Skeletal muscle cell (primary cell): ENCODE results near the gene RBP2.

ENCODE experiments used
- DNase-seq: peaks from one replicate; pipeline ENCODE4 v3.0.0-alpha.2; 2010; ENCODE audit warnings: low read depth
- H3K4me3 ChIP-seq: 2 replicates; pipeline ENCODE4 v1.5.1; 2011; ENCODE audit warnings: low read depth, mild to moderate bottlenecking, control low read depth, low read length, moderate library complexity

The RBP2 gene

DNA sequence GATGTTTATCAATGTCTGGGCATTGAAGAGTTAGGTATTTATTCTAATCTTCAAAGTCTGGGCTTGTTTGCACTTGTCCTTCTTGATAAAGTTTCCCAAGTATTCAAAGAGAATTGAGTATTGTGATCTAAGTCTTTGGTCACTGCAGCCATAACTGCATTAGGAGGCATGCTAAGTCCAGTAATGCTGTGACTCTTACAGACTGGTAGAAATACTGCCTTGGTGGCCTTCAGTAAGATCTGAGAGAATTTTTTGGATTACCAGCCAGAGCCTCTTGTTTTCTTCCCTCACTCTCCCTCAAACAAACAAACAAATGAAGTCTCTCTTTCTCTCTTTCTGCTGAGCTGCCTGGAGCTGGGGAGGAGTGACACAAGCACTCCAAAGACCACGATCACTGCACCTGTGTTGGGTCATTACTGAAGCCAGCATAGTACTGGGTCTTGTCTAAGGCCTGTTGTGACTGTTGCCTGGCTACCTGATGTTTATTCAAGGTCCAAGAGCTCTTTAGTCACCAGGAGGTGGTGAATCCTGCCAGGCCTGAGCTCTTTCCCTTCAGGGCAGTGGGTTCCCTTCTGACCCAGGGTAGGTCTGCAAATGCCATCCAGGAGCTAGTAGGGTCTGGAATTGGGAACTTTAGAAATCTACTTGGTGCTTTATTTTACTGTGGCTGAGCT is 14.8 kb upstream of the RBP2 start:
- DNase-seq: no peak
- no peak overlapping the region for H3K4me3 ChIP-seq

DNA sequence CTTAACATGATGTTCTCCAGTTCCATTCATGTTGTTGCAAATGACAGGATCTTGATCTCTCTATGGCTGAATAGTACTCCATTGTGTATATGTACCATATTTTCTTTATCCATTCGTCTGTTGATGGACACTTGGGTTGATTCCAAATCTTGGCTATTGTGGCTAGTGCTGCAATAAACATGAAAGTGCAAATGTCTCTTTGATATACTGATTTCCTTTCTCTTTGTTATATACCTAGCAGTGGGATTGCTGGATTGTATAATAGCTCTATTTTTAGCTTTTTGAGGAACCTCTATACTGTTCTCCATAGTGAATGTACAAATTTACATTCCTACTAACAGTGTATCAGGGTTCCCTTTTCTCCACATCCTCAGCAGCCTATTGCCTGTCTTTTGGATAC is 5.9 kb upstream of the RBP2 start:
- no peak for DNase-seq
- no peak overlapping the region for H3K4me3 ChIP-seq

DNA sequence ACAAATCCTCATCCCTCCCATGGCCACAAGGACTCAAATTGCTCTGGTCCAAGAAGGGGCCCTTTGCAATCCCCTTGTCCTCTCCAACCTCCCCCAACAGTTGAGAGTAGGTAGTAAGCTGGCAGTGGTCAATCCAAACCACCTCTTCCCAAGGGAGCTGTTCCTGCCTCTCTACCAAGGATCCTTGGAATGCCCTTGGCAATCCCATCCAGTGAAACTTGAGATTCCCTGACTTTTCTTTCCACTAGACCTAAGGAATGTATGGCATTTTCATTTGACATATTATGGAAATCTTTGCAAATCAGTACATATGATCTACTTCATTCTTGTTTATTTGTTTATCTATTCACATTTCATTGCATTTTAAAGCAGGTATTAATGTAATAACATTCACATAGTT is 4.8 kb upstream of the RBP2 start:
- DNase-seq: no peak

DNA sequence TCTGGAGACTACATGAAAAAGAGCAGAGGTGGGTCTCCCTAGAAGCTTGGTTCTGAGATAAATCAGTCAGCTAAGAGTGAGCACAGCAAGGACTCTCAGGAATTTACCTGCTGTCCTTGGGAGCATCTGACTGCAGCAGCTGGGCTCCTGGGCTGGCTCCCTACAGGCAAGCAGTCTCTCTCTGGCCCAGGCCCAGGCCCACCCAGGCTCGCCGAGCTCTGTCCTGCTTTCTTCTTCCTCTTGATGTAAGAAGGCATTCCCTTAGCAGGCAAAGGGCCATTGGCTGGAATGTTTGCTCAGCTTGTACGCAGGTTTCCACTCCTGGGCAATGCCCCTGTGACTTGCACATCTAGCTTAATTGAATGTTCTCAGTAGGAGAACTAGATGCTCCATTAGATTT is 4.3 kb upstream of the RBP2 start:
- H3K4me3 ChIP-seq: no peak overlapping the region
- DNase-seq: no peak

More for the DNA sequence above, 4.8 kb upstream of the RBP2 start:
- no peak overlapping the region for H3K4me3 ChIP-seq

DNA sequence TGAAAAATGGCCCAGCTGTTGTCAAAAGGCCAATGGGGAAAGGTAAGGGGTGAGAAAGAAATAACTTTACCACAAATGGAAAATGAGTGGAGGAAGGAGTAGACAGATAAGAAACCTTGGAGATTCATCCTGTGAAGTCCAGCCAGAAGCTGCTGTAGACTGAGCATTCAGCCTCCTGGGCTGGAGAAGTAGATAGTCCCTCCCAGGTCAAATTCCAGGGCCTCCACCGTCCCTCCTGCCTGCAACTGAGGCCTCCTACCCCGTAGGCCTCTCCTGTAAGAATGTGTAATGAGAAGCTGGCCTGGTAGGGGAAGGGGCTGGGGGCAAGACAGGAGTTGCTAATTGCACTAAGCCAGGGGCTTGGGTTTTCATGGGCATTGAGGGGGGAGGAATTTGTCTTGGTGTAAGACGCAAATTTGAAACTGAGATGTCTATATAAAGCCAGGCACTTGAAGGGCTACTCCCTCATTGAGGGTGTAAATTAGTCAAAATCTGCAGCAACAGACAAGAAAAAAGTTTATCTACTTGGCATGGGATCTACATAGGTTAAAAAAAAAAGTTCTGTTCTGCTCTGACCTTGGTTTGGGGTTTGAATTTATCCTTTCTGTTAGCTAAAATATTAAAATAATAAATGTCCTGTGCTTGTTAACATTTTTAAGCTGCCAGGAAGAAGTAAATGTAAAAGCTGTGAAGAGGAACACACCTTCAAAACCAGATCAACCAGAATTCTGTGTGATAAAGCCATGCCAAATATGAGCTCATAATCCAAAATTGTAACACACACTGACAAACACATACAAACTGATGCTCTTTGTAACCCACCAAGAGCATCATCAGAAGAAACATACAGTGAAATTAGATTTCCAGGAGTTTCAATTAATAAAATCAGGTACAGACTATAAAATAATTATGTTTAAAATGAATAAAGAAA is 1.7 kb upstream of the RBP2 start:
- DNase-seq: no peak
- H3K4me3 ChIP-seq: no peak overlapping the region

DNA sequence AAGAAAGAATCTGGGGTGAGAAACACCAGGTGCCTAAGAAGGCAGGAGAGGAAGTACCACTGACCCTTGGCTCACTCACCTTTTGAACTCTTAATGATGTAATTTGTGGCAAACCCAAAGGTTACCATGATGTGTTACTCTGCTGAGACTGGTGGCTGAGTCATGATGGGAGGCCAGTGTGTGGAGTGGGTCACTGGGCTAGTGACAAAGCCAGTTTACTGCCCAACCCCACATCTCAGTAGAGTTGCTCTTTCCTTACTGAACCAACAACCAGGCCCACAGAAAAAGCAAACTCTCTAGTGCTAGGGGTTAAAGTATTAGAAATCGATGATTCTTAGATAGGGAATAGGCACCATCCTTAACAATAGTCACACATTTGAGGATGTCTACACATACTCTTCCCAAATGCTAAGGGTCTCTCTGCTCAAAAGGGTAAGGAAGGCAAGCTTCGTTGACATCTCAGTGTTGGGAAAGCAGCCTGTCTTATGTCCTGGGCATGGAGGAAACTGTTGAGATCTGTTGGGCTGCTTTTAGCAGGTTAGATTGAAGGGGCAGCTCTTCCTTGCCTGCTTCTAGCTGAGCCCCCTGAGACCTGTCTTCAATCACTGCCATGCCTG is 3.1 kb downstream of the RBP2 start:
- H3K4me3 ChIP-seq: no peak overlapping the region
- DNase-seq: no peak

DNA sequence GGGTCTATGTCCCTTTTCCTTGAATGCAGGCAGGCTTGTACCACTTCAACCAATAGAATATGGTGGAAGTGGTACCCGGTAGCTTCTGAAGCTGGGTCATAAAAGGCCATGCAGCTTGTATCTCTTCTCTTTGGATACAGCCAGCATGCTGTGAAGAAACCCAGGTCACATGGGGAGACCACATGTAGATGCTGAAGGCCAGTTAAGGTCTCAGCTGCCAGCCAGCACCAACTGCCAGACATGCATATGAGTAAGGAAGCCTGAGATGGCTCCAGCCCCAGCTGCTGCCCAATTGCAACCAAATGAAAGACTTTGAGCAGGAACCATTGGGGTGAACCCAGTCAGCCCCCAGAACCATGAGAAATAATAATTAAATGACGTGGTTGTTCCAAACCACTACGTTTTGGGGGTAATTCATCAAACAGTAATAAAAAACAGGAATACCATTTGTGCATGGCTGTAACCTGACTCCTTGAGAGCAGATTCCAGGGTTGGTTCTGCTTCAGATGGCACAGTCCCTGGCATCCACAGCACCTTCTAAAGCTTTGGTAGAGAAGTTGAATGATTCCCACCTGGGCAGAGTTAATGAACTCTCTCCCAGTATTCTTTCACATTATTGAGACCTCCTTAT is 3.8 kb downstream of the RBP2 start:
- no peak for DNase-seq
- H3K4me3 ChIP-seq: no peak overlapping the region

DNA sequence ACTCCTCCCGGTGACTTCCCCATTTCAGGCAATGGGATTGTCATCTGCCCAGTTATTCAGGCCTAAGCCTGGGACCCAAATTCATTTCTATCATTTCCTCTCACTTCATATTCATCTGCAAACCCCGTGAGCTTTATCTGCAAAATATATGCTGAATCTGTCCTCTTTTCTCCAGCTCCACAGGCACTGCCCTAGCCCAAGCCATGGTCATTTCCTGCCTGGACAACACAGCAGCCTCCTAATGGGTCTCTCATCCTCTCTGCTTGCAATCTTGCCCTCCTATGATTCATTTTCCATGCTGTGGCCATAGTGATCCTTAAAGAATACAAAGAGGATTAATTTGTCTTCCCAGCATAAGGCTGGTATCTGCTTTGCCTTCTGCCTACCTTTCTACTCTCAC is 6.1 kb downstream of the RBP2 start:
- DNase-seq: no peak
- no peak overlapping the region for H3K4me3 ChIP-seq

DNA sequence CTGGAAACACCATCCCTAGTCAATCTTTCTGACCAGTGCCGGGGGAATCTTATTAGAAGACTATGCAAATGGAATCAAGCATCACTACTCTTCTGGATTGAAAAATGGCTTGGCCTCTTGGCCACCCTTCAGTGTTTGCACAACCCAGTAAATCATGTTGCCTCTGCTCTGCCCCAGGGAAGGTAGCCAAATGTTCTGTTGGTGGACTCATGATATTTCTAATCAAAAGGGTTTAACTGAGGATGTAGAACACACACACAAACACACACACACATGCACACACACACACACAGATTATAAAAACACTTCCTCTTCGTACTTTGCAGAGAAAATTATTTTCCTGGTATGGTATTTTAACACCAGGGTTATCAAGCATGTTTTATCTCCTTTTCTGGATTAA is 7.9 kb downstream of the RBP2 start:
- no peak overlapping the region for H3K4me3 ChIP-seq
- no peak for DNase-seq

DNA sequence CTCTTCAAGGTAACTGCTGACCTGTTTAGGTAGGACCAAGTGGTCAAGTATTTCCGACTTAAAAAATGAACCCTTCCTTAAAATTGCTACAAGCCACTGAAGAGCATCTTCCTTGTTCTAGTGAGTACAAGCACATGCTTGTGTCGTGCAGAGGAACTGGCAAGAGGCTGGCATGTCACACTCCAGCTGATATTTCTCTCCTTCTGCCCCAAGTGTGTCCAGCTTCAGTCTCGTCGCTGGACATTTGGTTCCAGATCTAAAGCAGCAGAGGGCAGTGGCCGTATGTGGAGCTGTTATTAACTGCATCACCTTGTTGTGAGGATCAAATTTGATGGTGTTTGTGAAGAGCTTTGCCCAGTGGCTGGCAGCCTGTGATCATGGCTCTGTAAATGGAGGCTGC is 10.0 kb downstream of the RBP2 start:
- H3K4me3 ChIP-seq: no peak overlapping the region
- DNase-seq: no peak

DNA sequence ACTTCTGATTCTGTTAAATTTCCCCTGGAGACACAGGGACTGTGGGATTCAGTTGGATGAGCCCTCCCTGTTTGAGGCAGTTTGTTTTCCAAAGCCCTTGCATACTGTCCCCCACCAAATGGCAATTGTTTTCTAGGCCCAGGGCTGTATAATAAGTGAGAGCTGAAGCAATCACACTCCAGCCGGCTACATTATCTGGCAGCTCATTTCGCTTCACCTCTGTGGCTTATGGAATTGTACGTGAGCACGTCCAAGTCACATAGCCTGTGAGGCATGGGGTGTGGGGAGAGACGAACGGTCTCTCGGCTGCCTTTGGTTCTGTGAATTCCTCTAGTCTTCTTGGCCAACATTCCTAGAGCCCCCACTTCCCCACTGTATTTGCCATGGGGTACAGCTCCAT is 10.7 kb downstream of the RBP2 start:
- DNase-seq: no peak
- no peak overlapping the region for H3K4me3 ChIP-seq

DNA sequence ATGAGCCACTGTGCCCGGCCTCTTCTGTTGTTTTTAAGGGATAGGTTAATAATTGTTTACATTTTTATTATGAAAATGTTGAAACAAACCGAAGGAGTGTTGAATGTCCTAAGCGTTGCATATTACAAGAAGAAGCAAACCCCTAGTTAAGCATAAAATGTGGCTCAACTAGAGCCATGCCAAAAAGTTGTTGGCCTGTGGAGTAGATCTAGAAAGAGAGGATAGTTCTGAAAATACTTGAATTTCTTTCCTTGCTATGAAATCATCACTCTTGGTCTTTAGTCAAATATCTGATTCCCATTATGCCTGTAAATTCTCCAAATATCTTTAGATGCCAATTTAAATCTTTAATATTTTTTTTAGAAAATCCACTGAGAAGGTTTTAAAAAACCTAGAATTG is 12.8 kb downstream of the RBP2 start:
- H3K4me3 ChIP-seq: no peak overlapping the region
- no peak for DNase-seq

DNA sequence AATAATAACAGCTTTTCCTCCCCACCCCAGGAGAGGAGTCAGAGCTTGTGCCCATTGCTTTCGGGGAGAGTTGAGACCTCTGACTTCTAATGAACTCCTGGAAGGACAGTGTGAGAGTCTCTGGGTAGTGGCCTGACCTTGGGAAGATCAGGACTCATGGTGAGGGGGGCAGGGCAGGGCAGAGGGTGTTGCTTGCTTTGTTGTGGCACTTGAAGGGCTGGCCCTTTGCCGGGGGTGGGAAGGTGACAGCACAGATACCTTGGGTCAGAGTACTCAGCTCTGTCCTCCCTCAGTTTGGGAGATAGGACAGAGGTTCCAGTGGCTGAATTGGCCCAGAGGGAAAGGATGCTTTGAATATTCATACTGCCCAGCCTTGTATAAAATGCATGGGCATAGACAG is 15.8 kb downstream of the RBP2 start:
- DNase-seq: no peak
- no peak overlapping the region for H3K4me3 ChIP-seq

DNA sequence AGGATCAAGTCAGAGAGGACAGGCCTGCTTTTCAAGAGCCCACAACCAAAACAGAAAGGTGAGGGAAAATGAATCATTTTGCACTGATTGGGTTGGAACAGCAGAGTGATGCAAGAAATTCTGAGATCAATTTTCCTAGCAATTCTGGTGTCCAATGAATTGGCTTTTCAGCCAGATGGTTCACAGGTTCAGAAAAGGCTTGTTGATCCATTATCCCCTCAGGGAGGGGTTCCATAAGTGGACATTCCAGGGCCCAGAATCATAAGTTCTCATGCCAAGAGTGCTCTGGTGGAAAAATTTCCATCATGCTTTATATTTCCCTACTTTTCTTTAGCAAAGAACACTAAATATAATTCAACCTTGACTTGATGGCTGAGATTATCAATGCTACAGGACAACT is 16.2 kb downstream of the RBP2 start:
- H3K4me3 ChIP-seq: no peak overlapping the region
- no peak for DNase-seq

DNA sequence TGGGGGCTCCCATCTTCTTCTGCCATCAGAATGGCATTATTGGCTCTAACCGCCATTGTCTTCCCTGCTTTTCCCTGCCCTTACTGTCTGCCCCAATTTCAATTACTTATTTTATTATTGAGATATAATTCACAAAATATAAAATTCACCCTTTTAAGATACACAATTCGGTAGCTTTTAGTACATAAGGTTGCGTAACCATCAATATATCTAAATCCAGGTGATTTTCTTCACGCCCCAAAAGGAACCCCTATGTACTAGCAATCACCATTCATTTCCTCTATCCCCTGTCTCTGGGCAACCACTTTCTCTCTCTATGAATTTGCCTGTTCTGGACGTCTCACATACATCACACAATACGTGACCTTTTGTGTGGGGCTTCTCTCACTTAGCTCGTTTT is 18.0 kb downstream of the RBP2 start:
- no peak for DNase-seq
- H3K4me3 ChIP-seq: no peak overlapping the region

DNA sequence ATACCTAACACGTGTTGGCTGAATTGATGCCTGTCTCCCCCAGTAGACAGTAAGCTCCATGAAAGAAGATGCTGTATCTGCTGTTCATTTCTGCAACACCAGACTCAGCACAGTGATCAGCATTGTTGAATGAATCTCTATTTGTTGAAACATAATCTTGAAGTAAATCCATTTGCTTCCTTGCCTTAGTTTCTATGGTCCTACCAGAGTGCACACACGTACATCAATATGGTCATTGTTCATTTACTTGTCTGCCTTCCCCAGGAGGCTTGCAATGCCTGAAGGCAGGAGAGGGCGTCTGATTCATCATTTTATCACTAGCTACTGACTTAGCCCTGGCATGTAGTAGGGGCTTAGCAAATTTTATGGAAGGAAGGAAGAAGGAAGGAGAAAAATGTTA is 19.2 kb downstream of the RBP2 start:
- DNase-seq: no peak
- no peak overlapping the region for H3K4me3 ChIP-seq

DNA sequence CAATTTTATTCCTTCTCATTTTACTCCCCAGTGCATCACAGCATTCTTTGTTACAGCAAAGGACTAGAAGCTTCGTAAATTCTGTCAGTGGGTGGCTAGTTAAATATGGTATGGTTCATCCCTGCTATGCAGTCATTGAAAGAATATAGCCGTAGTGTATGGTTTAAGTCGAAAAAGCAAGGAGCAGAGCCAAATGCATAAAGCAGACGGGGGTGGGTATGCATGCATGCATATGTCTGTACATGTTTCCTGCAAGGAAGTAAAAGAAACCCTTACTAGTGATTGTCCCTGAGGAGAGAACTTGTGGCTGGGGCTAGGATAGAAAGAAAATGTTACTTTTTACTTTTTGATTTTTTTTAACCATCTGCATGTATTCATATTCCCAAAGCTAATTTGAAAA is 19.9 kb downstream of the RBP2 start:
- H3K4me3 ChIP-seq: no peak overlapping the region
- no peak for DNase-seq

DNA sequence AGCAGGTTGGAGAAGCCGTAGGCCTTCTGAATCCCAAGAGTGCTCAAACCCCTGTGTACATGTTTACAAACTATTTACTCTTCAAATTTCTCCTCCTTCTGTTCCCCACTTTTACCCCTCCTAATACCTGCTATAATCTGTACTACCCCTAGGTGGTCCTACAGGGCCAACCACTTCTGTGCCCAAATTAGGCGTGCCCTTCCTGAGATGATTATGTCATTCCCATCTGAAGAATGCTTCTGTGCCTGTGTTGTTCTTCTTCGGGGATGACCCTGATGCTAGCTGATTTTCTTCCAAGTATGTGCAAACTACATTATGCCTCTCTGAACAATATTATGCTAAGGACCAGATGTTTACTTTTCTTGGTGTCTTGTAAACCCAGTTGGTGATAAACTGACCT is 20.5 kb downstream of the RBP2 start:
- no peak overlapping the region for H3K4me3 ChIP-seq
- DNase-seq: no peak

DNA sequence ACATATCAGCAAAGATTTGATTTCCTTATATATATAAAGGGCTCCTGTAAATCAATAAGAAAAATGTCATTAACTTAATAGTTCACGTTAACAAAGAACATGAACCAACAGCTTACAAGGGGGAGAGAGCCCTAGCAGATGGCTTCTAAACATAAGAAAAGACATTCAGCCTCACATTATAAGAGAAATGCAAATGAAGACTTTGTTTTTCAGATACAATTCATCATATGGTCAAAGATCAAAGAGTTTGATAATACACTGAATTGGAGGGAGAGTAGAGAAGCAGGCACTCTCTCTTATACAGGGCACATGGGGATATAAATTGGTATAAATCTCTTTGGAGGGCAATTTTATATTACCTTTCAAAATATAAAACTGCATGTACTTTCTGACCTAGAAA is 21.1 kb downstream of the RBP2 start:
- DNase-seq: no peak
- no peak overlapping the region for H3K4me3 ChIP-seq

DNA sequence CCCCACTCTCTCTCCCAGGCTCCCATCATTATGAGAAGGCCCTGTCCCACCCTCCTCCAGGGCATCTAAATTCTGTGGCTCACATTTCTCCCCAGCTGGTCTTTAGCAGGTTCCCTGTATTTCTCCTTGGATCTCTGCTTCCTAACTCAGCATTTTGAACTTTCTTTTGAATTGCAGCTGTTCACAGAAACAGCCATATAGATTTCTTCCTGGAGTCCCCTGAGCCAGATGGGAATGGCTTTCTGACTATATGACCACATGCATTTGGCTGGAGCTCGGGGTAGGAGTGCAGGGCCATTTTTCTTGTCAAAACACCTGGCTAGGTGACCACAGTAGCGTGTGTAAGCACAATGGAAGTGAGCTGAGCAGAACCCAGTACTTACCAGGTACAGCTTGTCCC is 22.0 kb downstream of the RBP2 start:
- DNase-seq: no peak
- H3K4me3 ChIP-seq: no peak overlapping the region
